Right lobe of liver (tissue), 4 donors: Measurements from ENCODE around the gene ADARB2.

ENCODE experiments used
- CTCF ChIP-seq, 4 donors: fragments of 200-600 bp in 3 of 4; fragments of 450-650 bp in 1 of 4; IDR thresholded peaks; one replicate each; pipeline versions ENCODE4 v1.5.1 to v1.8.0; 2016 to 2022; ENCODE audit warnings: antibody characterized with exemption in 4 of 4, mild to moderate bottlenecking in 2 of 4
- POLR2A ChIP-seq: fragments of 450-650 bp; IDR thresholded peaks from one replicate; pipeline ENCODE4 v1.6.1; 2017; ENCODE audit warnings: antibody characterized with exemption, mild to moderate bottlenecking
- donor health status: DM: no; HTN: no; CAD: no.
- donor health status: DM: no; HTN: no; CAD: no.
- donor health status: DM: no; HTN: yes; CAD: no.

GRCh38 chr10:1190791-1191490, 546.4 kb downstream of the ADARB2 start:
- no peak for TF ChIP-seq CTCF (IDR thresholded peaks at IDR 0.05)
- TF ChIP-seq POLR2A = no peak
